ENCODE data around the gene C6orf120. TPM values are rescaled to one million over a fixed set of nuclear protein-coding genes. Genes with fewer than 3 reads are reported as not detected.
A peak's percentile ranks its signal among the peaks of the same experiment; 100 is the strongest.

C6orf120 gene
- total and polyA plus RNA-seq, 2 of the 13 experiments (the other 11 are each of a cell fraction or from before 2014, with no cell fraction given): 21.7 to 29.9 TPM

GRCh38 chr6:169751242-169752073 lies 49.5 kb downstream of the C6orf120 start, which contains the start of the genes DYNLT2 and ERMARD (continued):
- TF ChIP-seq FOSL1 (CRISPR knock-in tag; IDR thresholded peaks at IDR 0.05; ENCODE audit: borderline replicate concordance) (0 out of 2 replicates have a peak, but pooled peaks have one; percentile 27), FOXP1 (IDR thresholded peaks at IDR 0.05) (no peak), FOXP1 (CRISPR knock-in tag; IDR thresholded peaks at IDR 0.05) (peak; percentile 63), ZNF572 (CRISPR knock-in tag; IDR thresholded peaks at IDR 0.05) (0 out of 2 replicates have a peak, but pooled peaks have one; percentile 75), SP140L (CRISPR knock-in tag; IDR thresholded peaks at IDR 0.05; ENCODE audit: borderline replicate concordance) (no peak), IRX3 (CRISPR knock-in tag; IDR thresholded peaks at IDR 0.05; ENCODE audit: borderline replicate concordance, low read depth) (peak; percentile 97; the same call in 1 of the 2 replicates), ZNF121 (CRISPR knock-in tag; IDR thresholded peaks at IDR 0.05) (peak; percentile 73), SKIL (CRISPR knock-in tag; IDR thresholded peaks at IDR 0.05; ENCODE audit: borderline replicate concordance) (peak; percentile 81), TEAD3 (CRISPR knock-in tag; optimal IDR thresholded peaks at IDR 0.05; ENCODE audit: borderline replicate concordance) (no peak), ZNF136 (CRISPR knock-in tag; IDR thresholded peaks at IDR 0.05; ENCODE audit: low read depth) (peak; percentile 97), TAF15 (IDR thresholded peaks at IDR 0.05; ENCODE audit: low read depth, low read length, poor library complexity, severe bottlenecking) (peak; percentile 50), ZFP1 (CRISPR knock-in tag; IDR thresholded peaks at IDR 0.05) (0 out of 2 replicates have a peak, but pooled peaks have one; percentile 66), ZNF235 (CRISPR knock-in tag; IDR thresholded peaks at IDR 0.05; ENCODE audit: borderline replicate concordance) (no peak), ZNF670 (CRISPR knock-in tag; IDR thresholded peaks at IDR 0.05; ENCODE audit: borderline replicate concordance) (peak; percentile 82), MEIS2 (CRISPR knock-in tag; IDR thresholded peaks at IDR 0.05) (peak; percentile 90), U2AF2 (IDR thresholded peaks at IDR 0.05; ENCODE audit: low read depth, low read length) (0 out of 2 replicates have a peak, but pooled peaks have one; percentile 19)
- TF ChIP-seq, protein P1, sequence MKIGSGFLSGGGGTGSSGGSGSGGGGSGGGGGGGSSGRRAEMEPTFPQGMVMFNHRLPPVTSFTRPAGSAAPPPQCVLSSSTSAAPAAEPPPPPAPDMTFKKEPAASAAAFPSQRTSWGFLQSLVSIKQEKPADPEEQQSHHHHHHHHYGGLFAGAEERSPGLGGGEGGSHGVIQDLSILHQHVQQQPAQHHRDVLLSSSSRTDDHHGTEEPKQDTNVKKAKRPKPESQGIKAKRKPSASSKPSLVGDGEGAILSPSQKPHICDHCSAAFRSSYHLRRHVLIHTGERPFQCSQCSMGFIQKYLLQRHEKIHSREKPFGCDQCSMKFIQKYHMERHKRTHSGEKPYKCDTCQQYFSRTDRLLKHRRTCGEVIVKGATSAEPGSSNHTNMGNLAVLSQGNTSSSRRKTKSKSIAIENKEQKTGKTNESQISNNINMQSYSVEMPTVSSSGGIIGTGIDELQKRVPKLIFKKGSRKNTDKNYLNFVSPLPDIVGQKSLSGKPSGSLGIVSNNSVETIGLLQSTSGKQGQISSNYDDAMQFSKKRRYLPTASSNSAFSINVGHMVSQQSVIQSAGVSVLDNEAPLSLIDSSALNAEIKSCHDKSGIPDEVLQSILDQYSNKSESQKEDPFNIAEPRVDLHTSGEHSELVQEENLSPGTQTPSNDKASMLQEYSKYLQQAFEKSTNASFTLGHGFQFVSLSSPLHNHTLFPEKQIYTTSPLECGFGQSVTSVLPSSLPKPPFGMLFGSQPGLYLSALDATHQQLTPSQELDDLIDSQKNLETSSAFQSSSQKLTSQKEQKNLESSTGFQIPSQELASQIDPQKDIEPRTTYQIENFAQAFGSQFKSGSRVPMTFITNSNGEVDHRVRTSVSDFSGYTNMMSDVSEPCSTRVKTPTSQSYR (CRISPR knock-in tag; IDR thresholded peaks at IDR 0.05; ENCODE audit: borderline replicate concordance): peak; percentile 93
- TF ChIP-seq, protein P2, sequence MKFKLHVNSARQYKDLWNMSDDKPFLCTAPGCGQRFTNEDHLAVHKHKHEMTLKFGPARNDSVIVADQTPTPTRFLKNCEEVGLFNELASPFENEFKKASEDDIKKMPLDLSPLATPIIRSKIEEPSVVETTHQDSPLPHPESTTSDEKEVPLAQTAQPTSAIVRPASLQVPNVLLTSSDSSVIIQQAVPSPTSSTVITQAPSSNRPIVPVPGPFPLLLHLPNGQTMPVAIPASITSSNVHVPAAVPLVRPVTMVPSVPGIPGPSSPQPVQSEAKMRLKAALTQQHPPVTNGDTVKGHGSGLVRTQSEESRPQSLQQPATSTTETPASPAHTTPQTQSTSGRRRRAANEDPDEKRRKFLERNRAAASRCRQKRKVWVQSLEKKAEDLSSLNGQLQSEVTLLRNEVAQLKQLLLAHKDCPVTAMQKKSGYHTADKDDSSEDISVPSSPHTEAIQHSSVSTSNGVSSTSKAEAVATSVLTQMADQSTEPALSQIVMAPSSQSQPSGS (CRISPR knock-in tag; IDR thresholded peaks at IDR 0.05): peak; percentile 86
- TF ChIP-seq, protein P3, sequence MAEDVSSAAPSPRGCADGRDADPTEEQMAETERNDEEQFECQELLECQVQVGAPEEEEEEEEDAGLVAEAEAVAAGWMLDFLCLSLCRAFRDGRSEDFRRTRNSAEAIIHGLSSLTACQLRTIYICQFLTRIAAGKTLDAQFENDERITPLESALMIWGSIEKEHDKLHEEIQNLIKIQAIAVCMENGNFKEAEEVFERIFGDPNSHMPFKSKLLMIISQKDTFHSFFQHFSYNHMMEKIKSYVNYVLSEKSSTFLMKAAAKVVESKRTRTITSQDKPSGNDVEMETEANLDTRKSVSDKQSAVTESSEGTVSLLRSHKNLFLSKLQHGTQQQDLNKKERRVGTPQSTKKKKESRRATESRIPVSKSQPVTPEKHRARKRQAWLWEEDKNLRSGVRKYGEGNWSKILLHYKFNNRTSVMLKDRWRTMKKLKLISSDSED (CRISPR knock-in tag; IDR thresholded peaks at IDR 0.05): no peak; the same call in none of the 2 replicates
- TF ChIP-seq, protein P4, sequence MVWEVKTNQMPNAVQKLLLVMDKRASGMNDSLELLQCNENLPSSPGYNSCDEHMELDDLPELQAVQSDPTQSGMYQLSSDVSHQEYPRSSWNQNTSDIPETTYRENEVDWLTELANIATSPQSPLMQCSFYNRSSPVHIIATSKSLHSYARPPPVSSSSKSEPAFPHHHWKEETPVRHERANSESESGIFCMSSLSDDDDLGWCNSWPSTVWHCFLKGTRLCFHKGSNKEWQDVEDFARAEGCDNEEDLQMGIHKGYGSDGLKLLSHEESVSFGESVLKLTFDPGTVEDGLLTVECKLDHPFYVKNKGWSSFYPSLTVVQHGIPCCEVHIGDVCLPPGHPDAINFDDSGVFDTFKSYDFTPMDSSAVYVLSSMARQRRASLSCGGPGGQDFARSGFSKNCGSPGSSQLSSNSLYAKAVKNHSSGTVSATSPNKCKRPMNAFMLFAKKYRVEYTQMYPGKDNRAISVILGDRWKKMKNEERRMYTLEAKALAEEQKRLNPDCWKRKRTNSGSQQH (CRISPR knock-in tag; IDR thresholded peaks at IDR 0.05; ENCODE audit: low read depth): peak; percentile 72
